Astrocyte (in vitro differentiated cells and primary cell): ENCODE data around the gene GPER1. TPM values are rescaled to one million over a fixed set of nuclear protein-coding genes. Genes with fewer than 3 reads are reported as not detected.

Experiments used
- DNase-seq: peaks from one replicate; pipeline ENCODE4 v3.0.0-alpha.2; 2010; ENCODE audit warnings: low read depth
- FAIRE-seq: peaks from 2 replicates; lab custom pipeline; 2011; peaks lifted over from hg19 to GRCh38; lab: Jason Lieb, UNC
- H2AFZ ChIP-seq: 2 replicates; pipeline ENCODE4 v1.6.0; 2012; ENCODE audit warnings: low read depth, low read length, inconsistent platforms
- H3K27ac ChIP-seq: 2 replicates; pipeline ENCODE4 v1.5.1; 2011; ENCODE audit warnings: low read depth, low read length, inconsistent platforms
- H3K27me3 ChIP-seq: 2 replicates; pipeline ENCODE4 v1.6.0; 2011; ENCODE audit warnings: low read length, inconsistent platforms; ENCODE audit not compliant: insufficient read depth
- H3K36me3 ChIP-seq: 2 replicates; pipeline ENCODE4 v1.5.1; 2011; ENCODE audit warnings: low read length, inconsistent platforms; ENCODE audit not compliant: insufficient read depth
- H3K4me1 ChIP-seq: 2 replicates; pipeline ENCODE4 v1.5.1; 2011; ENCODE audit warnings: low read length, inconsistent platforms; ENCODE audit not compliant: insufficient read depth
- H3K4me2 ChIP-seq: 2 replicates; pipeline ENCODE4 v1.6.0; 2012; ENCODE audit warnings: low read length, inconsistent platforms
- H3K4me3 ChIP-seq: 2 replicates; pipeline ENCODE4 v1.5.1; 2011; ENCODE audit warnings: low read depth, mild to moderate bottlenecking, low read length, inconsistent platforms; ENCODE audit not compliant: insufficient read depth
- H3K79me2 ChIP-seq: 2 replicates; pipeline ENCODE4 v1.6.0; 2012; ENCODE audit warnings: mild to moderate bottlenecking, low read length, inconsistent platforms; ENCODE audit not compliant: insufficient read depth
- H3K9ac ChIP-seq: 2 replicates; pipeline ENCODE4 v1.6.0; 2012; ENCODE audit warnings: mild to moderate bottlenecking, low read length, inconsistent platforms
- H3K9me3 ChIP-seq: 2 replicates; pipeline ENCODE4 v1.5.1; 2012; ENCODE audit warnings: low read depth, mild to moderate bottlenecking, low read length, inconsistent platforms; ENCODE audit not compliant: insufficient read depth
- H4K20me1 ChIP-seq: 2 replicates; pipeline ENCODE4 v1.6.0; 2012; ENCODE audit warnings: low read length, inconsistent platforms; ENCODE audit not compliant: insufficient read depth
- H3K27ac Mint-ChIP-seq: one replicate; pipeline ENCODE4 v1.8.0; 2021; ENCODE audit warnings: mild to moderate bottlenecking, mixed read lengths; ENCODE audit not compliant: unreplicated experiment
- H3K27me3 Mint-ChIP-seq: one replicate; pipeline ENCODE4 v1.8.0; 2021; ENCODE audit warnings: low read depth, mixed read lengths; ENCODE audit not compliant: unreplicated experiment
- H3K36me3 Mint-ChIP-seq: one replicate; pipeline ENCODE4 v1.8.0; 2021; ENCODE audit warnings: low read depth, mixed read lengths; ENCODE audit not compliant: unreplicated experiment
- H3K4me1 Mint-ChIP-seq: one replicate; pipeline ENCODE4 v1.8.0; 2021; ENCODE audit warnings: low read depth, mixed read lengths; ENCODE audit not compliant: unreplicated experiment
- H3K4me3 Mint-ChIP-seq: one replicate; pipeline ENCODE4 v1.8.0; 2021; ENCODE audit warnings: mild to moderate bottlenecking, moderate library complexity, mixed read lengths; ENCODE audit not compliant: unreplicated experiment
- H3K9me3 Mint-ChIP-seq: one replicate; pipeline ENCODE4 v1.8.0; 2021; ENCODE audit warnings: mild to moderate bottlenecking, mixed read lengths; ENCODE audit not compliant: unreplicated experiment
- CTCF ChIP-seq: IDR thresholded peaks from 2 replicates; pipeline ENCODE4 v1.5.1; 2011; ENCODE audit warnings: low read depth, mild to moderate bottlenecking, inconsistent platforms, low read length, moderate library complexity; ENCODE audit not compliant: insufficient read depth
- EZH2 ChIP-seq: IDR thresholded peaks from 2 replicates; pipeline ENCODE4 v1.6.1; 2012; ENCODE audit warnings: mild to moderate bottlenecking, low read length, inconsistent platforms; ENCODE audit not compliant: insufficient read depth
- total RNA-seq: library from RNA; stranded (reverse); gene quantifications from 2 replicates; pipeline ENCODE4 v1.2.1, GENCODE V29; 2021

GPER1 gene
- total RNA-seq, 1 donor from 2014 or later, result 17.4 TPM

GRCh38 chr7:1049006-1049741, 38.7 kb upstream of the GPER1 start:
- Histone ChIP-seq H2AFZ (no peak overlapping the region), H3K9me3 (no peaks in the 10 kb centered on the region), H3K27me3 (no peaks in the 10 kb centered on the region), H3K4me1 (peaks cover 3% of the 10 kb centered on the region), H3K36me3 (no peaks in the 10 kb centered on the region), H4K20me1 (peaks cover 70% of the 10 kb centered on the region), H3K27ac (no peak overlapping the region), H3K79me2 (no peaks in the 10 kb centered on the region), H3K4me3 (no peak overlapping the region), H3K9ac (no peak overlapping the region), H3K4me2 (no peak overlapping the region)
- Mint-ChIP-seq H3K9me3 (no peaks in the 10 kb centered on the region), H3K4me1 (peaks cover 6% of the 10 kb centered on the region), H3K27me3 (peaks cover 1% of the 10 kb centered on the region), H3K27ac (no peak overlapping the region), H3K4me3 (no peak overlapping the region), H3K36me3 (peaks cover 7% of the 10 kb centered on the region)
- FAIRE-seq (no peak), DNase-seq (no peak)
- TF ChIP-seq CTCF, result no peak

- Mint-ChIP-seq H3K4me3 (no peak overlapping the region), H3K4me1 (peaks cover 6% of the 10 kb centered on the region), H3K36me3 (peaks cover 7% of the 10 kb centered on the region), H3K27me3 (peaks cover 2% of the 10 kb centered on the region), H3K27ac (no peak overlapping the region), H3K9me3 (no peaks in the 10 kb centered on the region)
- no peaks in the 10 kb centered on the region for H3K36me3 ChIP-seq
- peaks cover 74% of the 10 kb centered on the region for H4K20me1 ChIP-seq
- TF ChIP-seq CTCF (no peak), EZH2 (no peak)
- no peak overlapping the region for H3K27ac ChIP-seq
- DNase-seq, result no peak
- no peak overlapping the region for H3K4me3 ChIP-seq
- FAIRE-seq, result no peak
- no peaks in the 10 kb centered on the region for H3K79me2 ChIP-seq
- no peaks in the 10 kb centered on the region for H3K27me3 ChIP-seq
- H3K9ac ChIP-seq, result no peak overlapping the region
- peaks cover 3% of the 10 kb centered on the region for H3K4me1 ChIP-seq
- no peak overlapping the region for H2AFZ ChIP-seq
- H3K9me3 ChIP-seq, result no peaks in the 10 kb centered on the region
- H3K4me2 ChIP-seq, result no peak overlapping the region
Observed at GRCh38 chr7:1049801-1050200, 38.1 kb upstream of the GPER1 start.

GRCh38 chr7:1050254-1050906, 37.5 kb upstream of the GPER1 start:
- no peak overlapping the region for H3K27ac ChIP-seq
- no peaks in the 10 kb centered on the region for H3K9me3 ChIP-seq
- no peak overlapping the region for H3K4me3 ChIP-seq
- H3K4me1 ChIP-seq, result no peaks in the 10 kb centered on the region
- H3K4me3 Mint-ChIP-seq, result no peak overlapping the region
- peaks cover 7% of the 10 kb centered on the region for H3K36me3 Mint-ChIP-seq
- no peak overlapping the region for H3K9ac ChIP-seq
- H3K79me2 ChIP-seq, result no peaks in the 10 kb centered on the region
- H3K27ac Mint-ChIP-seq, result no peak overlapping the region
- no peaks in the 10 kb centered on the region for H3K36me3 ChIP-seq
- peaks cover 3% of the 10 kb centered on the region for H3K4me1 Mint-ChIP-seq
- no peaks in the 10 kb centered on the region for H3K9me3 Mint-ChIP-seq
- FAIRE-seq, result no peak
- H3K27me3 Mint-ChIP-seq, result peaks cover 2% of the 10 kb centered on the region
- TF ChIP-seq CTCF, result no peak
- no peak for TF ChIP-seq EZH2
- no peak for DNase-seq
- H3K4me2 ChIP-seq, result no peak overlapping the region
- H4K20me1 ChIP-seq, result peaks cover 74% of the 10 kb centered on the region
- no peak overlapping the region for H2AFZ ChIP-seq
- H3K27me3 ChIP-seq, result no peaks in the 10 kb centered on the region
